Measurements from ENCODE around the gene PPP4R2.
A peak's percentile ranks its signal among the peaks of the same experiment; 100 is the strongest.

Gene PPP4R2

DNA sequence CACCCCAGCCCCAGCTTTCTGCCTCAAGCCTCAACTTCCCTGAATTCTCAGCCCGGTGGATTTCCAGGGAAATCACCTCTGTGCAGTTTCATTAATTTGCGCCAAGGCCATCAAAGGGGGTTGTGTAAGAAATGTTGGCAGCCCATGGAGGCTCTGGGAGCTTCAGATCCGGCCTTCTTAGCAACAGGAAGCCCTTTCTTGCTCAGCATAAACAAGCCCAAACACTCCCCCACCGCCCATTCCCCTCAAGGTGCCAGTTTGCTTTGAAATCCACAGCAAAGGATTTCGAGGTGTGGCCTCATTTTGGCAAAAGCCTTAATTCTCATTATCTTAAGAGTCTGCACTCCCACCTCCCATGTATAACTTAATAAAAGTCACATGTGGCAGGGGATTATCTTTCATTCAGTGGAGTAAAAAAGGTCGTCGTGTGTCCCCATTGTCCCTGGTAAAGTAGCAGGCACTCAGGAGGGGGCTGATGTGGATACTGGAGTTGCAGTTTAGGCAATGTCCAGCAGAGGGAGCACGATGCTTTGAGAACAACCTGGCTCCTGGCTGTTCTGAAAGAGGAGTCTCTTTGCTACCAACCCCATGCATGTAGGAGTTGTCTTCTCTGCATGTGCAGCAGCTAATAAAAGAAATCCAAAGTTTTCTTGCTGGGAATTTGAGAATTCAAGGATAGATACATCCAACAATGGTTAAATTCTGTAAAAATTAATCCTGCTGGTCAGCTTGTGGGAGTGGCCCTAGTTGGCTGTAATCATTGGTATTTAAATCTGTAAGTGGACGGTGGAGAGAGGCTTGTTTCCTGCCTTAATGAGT is 104.3 kb downstream of the PPP4R2 start:
- H3K9me3 ChIP-seq (ENCODE audit: insufficient read depth, low read length), result no peaks in the 10 kb centered on the region
- no peak overlapping the region for H3K4me2 ChIP-seq (ENCODE audit: low read depth, low read length, poor library complexity, severe bottlenecking)
- H2AFZ ChIP-seq (ENCODE audit: low read depth, low read length, severe bottlenecking), result no peak overlapping the region
- no peak overlapping the region for H3K4me3 ChIP-seq (ENCODE audit: insufficient read depth, low read length, poor library complexity, severe bottlenecking)
- no peaks in the 10 kb centered on the region for H3K9me2 ChIP-seq (replicated peaks; ENCODE audit: insufficient read depth, low read length)
- no peak overlapping the region for H3K27ac ChIP-seq (ENCODE audit: low read depth, low read length)
- no peaks in the 10 kb centered on the region for H3K36me3 ChIP-seq (ENCODE audit: low read length)
- no peak overlapping the region for H3K9ac ChIP-seq (ENCODE audit: low read length)
- TF ChIP-seq, protein P1, sequence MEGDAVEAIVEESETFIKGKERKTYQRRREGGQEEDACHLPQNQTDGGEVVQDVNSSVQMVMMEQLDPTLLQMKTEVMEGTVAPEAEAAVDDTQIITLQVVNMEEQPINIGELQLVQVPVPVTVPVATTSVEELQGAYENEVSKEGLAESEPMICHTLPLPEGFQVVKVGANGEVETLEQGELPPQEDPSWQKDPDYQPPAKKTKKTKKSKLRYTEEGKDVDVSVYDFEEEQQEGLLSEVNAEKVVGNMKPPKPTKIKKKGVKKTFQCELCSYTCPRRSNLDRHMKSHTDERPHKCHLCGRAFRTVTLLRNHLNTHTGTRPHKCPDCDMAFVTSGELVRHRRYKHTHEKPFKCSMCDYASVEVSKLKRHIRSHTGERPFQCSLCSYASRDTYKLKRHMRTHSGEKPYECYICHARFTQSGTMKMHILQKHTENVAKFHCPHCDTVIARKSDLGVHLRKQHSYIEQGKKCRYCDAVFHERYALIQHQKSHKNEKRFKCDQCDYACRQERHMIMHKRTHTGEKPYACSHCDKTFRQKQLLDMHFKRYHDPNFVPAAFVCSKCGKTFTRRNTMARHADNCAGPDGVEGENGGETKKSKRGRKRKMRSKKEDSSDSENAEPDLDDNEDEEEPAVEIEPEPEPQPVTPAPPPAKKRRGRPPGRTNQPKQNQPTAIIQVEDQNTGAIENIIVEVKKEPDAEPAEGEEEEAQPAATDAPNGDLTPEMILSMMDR (IDR thresholded peaks at IDR 0.05; ENCODE audit: insufficient read depth, low read length, poor library complexity, severe bottlenecking), result peak; percentile 85
- TF ChIP-seq EZH2phosphoT487 (conservative IDR thresholded peaks at IDR 0.05; ENCODE audit: low read length), result no peak
- H3K79me2 ChIP-seq (ENCODE audit: insufficient read depth, low read length), result no peaks in the 10 kb centered on the region
- no peaks in the 10 kb centered on the region for H4K20me1 ChIP-seq (ENCODE audit: low read depth, low read length)
- no peaks in the 10 kb centered on the region for H3F3A ChIP-seq (ENCODE audit: insufficient read depth)
- no peaks in the 10 kb centered on the region for H3K27me3 ChIP-seq (ENCODE audit: low read length)

DNA sequence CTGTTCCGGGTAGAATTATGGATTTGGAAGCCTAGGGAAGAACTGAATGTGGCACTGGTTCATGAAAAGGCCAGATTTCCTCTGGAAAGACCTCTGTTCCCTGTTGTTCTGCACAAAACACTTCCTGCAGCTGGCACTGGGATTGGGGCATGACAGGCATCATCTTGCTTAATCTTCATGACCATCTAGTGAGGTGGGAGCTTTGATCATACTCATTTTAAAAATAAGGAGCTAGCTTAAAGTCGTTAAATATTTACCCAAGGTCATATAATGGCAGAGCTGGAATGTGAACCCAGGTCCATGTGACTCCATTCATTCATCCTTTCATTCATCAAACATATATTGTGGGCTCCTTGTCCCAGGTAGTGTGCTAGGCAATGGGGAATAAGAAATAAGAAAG is 105.3 kb downstream of the PPP4R2 start:
- Histone ChIP-seq H3K27me3 (ENCODE audit: low read length) (no peaks in the 10 kb centered on the region), H3K4me2 (ENCODE audit: low read depth, low read length, poor library complexity, severe bottlenecking) (no peak overlapping the region), H4K20me1 (ENCODE audit: low read depth, low read length) (no peaks in the 10 kb centered on the region), H3K79me2 (ENCODE audit: insufficient read depth, low read length) (no peaks in the 10 kb centered on the region), H2AFZ (ENCODE audit: low read depth, low read length, severe bottlenecking) (no peak overlapping the region), H3K9ac (ENCODE audit: low read length) (no peak overlapping the region), H3K4me3 (ENCODE audit: insufficient read depth, low read length, poor library complexity, severe bottlenecking) (no peak overlapping the region), H3K9me3 (ENCODE audit: insufficient read depth, low read length) (no peaks in the 10 kb centered on the region), H3K36me3 (ENCODE audit: low read length) (no peaks in the 10 kb centered on the region), H3F3A (ENCODE audit: insufficient read depth) (no peaks in the 10 kb centered on the region), H3K27ac (ENCODE audit: low read depth, low read length) (no peak overlapping the region), H3K9me2 (replicated peaks; ENCODE audit: insufficient read depth, low read length) (no peaks in the 10 kb centered on the region)
- TF ChIP-seq, protein P1 (IDR thresholded peaks at IDR 0.05; ENCODE audit: insufficient read depth, low read length, poor library complexity, severe bottlenecking), result no peak
- TF ChIP-seq EZH2phosphoT487 (conservative IDR thresholded peaks at IDR 0.05; ENCODE audit: low read length), result no peak

DNA sequence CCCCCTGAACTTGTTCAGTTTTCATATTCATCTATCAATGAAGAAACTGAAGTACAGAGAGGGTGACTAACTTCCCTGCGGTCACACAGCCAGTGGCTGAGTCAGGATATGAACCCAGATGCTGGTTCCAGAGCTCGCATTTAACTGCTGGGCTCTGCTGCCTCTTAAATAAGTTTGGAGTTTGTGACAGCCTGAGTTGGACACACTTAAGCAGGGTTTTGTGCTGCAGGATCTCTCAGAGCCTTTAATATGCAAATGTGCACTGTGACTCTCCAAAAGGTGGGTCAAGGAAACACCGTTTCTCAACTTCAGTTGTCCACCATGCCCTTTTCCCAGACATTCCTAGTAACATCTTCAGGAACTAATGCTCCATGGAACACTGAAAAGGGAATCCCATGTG is 110.6 kb downstream of the PPP4R2 start:
- H3K9me2 ChIP-seq (replicated peaks; ENCODE audit: insufficient read depth, low read length), result no peaks in the 10 kb centered on the region
- no peak overlapping the region for H2AFZ ChIP-seq (ENCODE audit: low read depth, low read length, severe bottlenecking)
- H3K36me3 ChIP-seq (ENCODE audit: low read length), result no peaks in the 10 kb centered on the region
- H3K27ac ChIP-seq (ENCODE audit: low read depth, low read length), result no peak overlapping the region
- no peaks in the 10 kb centered on the region for H3K9me3 ChIP-seq (ENCODE audit: insufficient read depth, low read length)
- TF ChIP-seq, protein P1 (IDR thresholded peaks at IDR 0.05; ENCODE audit: insufficient read depth, low read length, poor library complexity, severe bottlenecking), result no peak
- no peak for TF ChIP-seq EZH2phosphoT487 (conservative IDR thresholded peaks at IDR 0.05; ENCODE audit: low read length)
- no peaks in the 10 kb centered on the region for H3K27me3 ChIP-seq (ENCODE audit: low read length)
- H3K79me2 ChIP-seq (ENCODE audit: insufficient read depth, low read length), result no peaks in the 10 kb centered on the region
- H4K20me1 ChIP-seq (ENCODE audit: low read depth, low read length), result no peaks in the 10 kb centered on the region
- H3K4me2 ChIP-seq (ENCODE audit: low read depth, low read length, poor library complexity, severe bottlenecking), result no peak overlapping the region
- no peak overlapping the region for H3K4me3 ChIP-seq (ENCODE audit: insufficient read depth, low read length, poor library complexity, severe bottlenecking)
- no peaks in the 10 kb centered on the region for H3F3A ChIP-seq (ENCODE audit: insufficient read depth)
- H3K9ac ChIP-seq (ENCODE audit: low read length), result no peak overlapping the region
